ENCODE results near the gene NINL. TPM values are rescaled to one million over a fixed set of nuclear protein-coding genes. Genes with fewer than 3 reads are reported as not detected.
"Not testable (repeated sequence)": the region's sequence is repeated elsewhere in the genome, so short reads cannot be mapped to it uniquely, and the experiment has no call there.

Gene NINL
- total RNA-seq, 4 donors from 2014 or later: 2.5 to 11.6 (median 4.7) TPM

- H3K4me1 ChIP-seq: peaks cover 0 to 20% (median 7%) of the 10 kb centered on the region in 3 donors
- no peak for DNase-seq
- no peaks in the 10 kb centered on the region for H3K27me3 ChIP-seq
- H3K4me3 ChIP-seq: no peak overlapping the region
- WGBS, 2 donors: 71 to 75% methylated on average over 11 of the region's 11 CpGs
- no peaks in the 10 kb centered on the region for H3K9me3 ChIP-seq
- no peaks in the 10 kb centered on the region for H3K36me3 ChIP-seq
- intact Hi-C loops (cut with DNase I): no loop called here
- no peak overlapping the region for H3K27ac ChIP-seq
- TF ChIP-seq POLR2A (IDR thresholded peaks at IDR 0.05) (no peak), CTCF (IDR thresholded peaks at IDR 0.05) (no peak)
These were observed 1.5 kb upstream of the NINL start for GRCh38 chr20:25586877-25587276.

GRCh38 chr20:25583607-25584006, 1.7 kb downstream of the NINL start:
- H3K27ac ChIP-seq; intact Hi-C loops (cut with DNase I); H3K4me3 ChIP-seq; H3K36me3 ChIP-seq; H3K27me3 ChIP-seq; DNase-seq; H3K9me3 ChIP-seq: not testable (repeated sequence)
- peaks cover 0 to 28% (median 7%) of the 10 kb centered on the region in 3 donors for H3K4me1 ChIP-seq
- 81 to 90% methylated on average over 7 of the region's 7 CpGs for WGBS, 2 donors

- Histone ChIP-seq H3K4me3 (no peak overlapping the region), H3K4me1 (peaks cover 0 to 26% (median 7%) of the 10 kb centered on the region in 3 donors), H3K9me3 (no peaks in the 10 kb centered on the region), H3K36me3 (peaks cover 0 to 7% (median 0%) of the 10 kb centered on the region in 3 donors), H3K27me3 (no peaks in the 10 kb centered on the region), H3K27ac (no peak overlapping the region)
- WGBS, 2 donors: 42 to 79% methylated on average over 4 of the region's 4 CpGs
- intact Hi-C loops (cut with DNase I): no loop called here
- DNase-seq: no peak
- TF ChIP-seq POLR2A (IDR thresholded peaks at IDR 0.05): no peak
- no peak for TF ChIP-seq CTCF (IDR thresholded peaks at IDR 0.05)
These were observed 4.6 kb downstream of the NINL start for GRCh38 chr20:25580711-25581110.

GRCh38 chr20:25579081-25579770, 6.1 kb downstream of the NINL start:
- Histone ChIP-seq H3K36me3 (peaks cover 0 to 7% (median 0%) of the 10 kb centered on the region in 3 donors), H3K9me3 (no peaks in the 10 kb centered on the region), H3K4me1 (peaks cover 0 to 14% (median 2%) of the 10 kb centered on the region in 3 donors), H3K4me3 (no peak overlapping the region), H3K27ac (no peak overlapping the region), H3K27me3 (no peaks in the 10 kb centered on the region)
- intact Hi-C loops (cut with DNase I): no loop called here
- TF ChIP-seq POLR2A (IDR thresholded peaks at IDR 0.05) (no peak), CTCF (IDR thresholded peaks at IDR 0.05) (no peak)
- DNase-seq: no peak
- WGBS, 2 donors: 73 to 86% methylated on average over 6 to 8 of the region's 11 CpGs

GRCh38 chr20:25576783-25577530, 8.4 kb downstream of the NINL start:
- peaks cover 0 to 7% (median 0%) of the 10 kb centered on the region in 3 donors for H3K36me3 ChIP-seq
- H3K4me1 ChIP-seq: peaks cover 0 to 8% (median 0%) of the 10 kb centered on the region in 3 donors
- H3K27ac ChIP-seq: no peak overlapping the region
- TF ChIP-seq POLR2A (IDR thresholded peaks at IDR 0.05) (no peak), CTCF (IDR thresholded peaks at IDR 0.05) (no peak)
- DNase-seq: no peak
- WGBS, 2 donors: 77 to 84% methylated on average over 7 to 10 of the region's 16 CpGs
- H3K4me3 ChIP-seq: no peak overlapping the region
- H3K9me3 ChIP-seq: no peaks in the 10 kb centered on the region
- no peaks in the 10 kb centered on the region for H3K27me3 ChIP-seq
- intact Hi-C loops (cut with DNase I): no loop called here
